Left forelimb (tissue), 1 donor: ENCODE results near the gene PDXP.
A peak's percentile ranks its signal among the peaks of the same experiment; 100 is the strongest.
"Not testable (repeated sequence)": the region's sequence is repeated elsewhere in the genome, so short reads cannot be mapped to it uniquely, and the experiment has no call there.

ENCODE experiments used
- DNase-seq: peaks from one replicate; pipeline ENCODE4 v3.0.0-alpha.2; 2018; ENCODE audit warnings: low spot score

PDXP gene

GRCh38 chr22:37674951-37675929, 16.7 kb downstream of the PDXP start, which contains the start of gene LGALS1:
LGALS1 (plus strand) TSS chr22:37675636; CDS start chr22:37675703, 67 bp downstream.
- DNase-seq, result peak; percentile 99

GRCh38 chr22:37675930-37676735, 17.6 kb downstream of the PDXP start:
- no peak for DNase-seq

DNA sequence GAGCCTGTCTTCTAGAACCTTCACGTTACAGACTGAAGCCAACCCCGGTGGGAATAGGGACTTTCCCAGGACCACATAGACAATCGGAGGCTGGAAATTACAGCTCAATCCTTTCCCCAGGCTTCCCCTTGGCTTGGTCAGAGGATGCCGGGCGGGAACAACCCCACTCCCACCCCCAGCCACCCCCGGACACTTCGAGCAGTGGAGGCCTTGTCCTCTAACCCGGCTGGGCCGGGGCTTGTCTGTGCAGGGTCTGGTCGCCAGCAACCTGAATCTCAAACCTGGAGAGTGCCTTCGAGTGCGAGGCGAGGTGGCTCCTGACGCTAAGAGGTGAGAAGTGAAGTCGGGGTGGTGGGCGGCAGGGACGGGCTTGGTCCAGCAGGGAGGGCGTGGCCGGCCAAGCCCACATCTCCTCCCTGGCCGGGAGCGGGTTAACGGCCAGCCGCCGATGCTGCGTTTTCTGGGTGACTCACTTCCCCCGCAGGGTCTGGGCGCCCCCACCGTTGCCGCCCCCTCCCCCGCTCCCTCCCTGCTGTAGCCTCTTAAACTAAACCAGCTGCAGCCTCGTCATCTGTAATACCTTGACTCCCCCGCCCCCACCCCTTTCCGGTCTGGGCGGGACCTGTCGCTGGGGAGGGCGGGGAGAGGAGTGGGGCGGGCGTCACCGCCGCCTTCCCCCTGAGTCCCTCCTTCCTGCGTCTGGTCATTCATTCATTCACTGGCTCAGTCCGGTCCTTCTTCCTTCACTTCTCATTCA, 18.4 kb downstream of the PDXP start:
- DNase-seq, result peak; percentile 93

GRCh38 chr22:37677493-37677974, 19.0 kb downstream of the PDXP start:
- DNase-seq, result no peak

- no peak for DNase-seq
Measured at GRCh38 chr22:37678372-37678771, 19.8 kb downstream of the PDXP start.

GRCh38 chr22:37679670-37680069, 21.1 kb downstream of the PDXP start:
- no peak for DNase-seq

- no peak for DNase-seq
Measured at GRCh38 chr22:37680191-37680851, 21.8 kb downstream of the PDXP start.

- no peak for DNase-seq
Measured at GRCh38 chr22:37681001-37681424, 22.5 kb downstream of the PDXP start.

DNA sequence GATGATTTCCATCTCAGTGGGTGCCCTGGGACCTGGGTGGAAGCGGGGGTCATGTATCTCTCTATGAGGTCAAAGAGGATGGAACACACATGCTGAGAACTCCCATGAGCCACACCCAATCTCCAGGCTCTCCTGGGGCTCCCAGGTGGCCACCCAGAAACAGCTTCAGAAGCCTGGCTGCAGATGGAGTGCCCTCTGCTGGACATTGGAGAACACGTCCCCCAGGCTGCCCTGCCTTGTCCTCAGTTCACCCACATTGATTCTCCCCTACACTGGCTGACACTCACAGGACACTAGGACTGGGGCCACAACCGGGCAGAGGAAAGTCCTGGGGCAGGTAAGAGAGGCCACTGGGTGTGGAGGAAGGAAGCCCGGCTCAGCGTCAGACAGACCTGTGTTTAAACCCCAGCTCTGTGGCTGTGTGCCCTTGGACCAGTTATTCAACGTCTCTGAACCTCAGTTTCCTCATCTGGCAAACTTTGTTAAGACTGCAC, 23.1 kb downstream of the PDXP start:
- no peak for DNase-seq

DNA sequence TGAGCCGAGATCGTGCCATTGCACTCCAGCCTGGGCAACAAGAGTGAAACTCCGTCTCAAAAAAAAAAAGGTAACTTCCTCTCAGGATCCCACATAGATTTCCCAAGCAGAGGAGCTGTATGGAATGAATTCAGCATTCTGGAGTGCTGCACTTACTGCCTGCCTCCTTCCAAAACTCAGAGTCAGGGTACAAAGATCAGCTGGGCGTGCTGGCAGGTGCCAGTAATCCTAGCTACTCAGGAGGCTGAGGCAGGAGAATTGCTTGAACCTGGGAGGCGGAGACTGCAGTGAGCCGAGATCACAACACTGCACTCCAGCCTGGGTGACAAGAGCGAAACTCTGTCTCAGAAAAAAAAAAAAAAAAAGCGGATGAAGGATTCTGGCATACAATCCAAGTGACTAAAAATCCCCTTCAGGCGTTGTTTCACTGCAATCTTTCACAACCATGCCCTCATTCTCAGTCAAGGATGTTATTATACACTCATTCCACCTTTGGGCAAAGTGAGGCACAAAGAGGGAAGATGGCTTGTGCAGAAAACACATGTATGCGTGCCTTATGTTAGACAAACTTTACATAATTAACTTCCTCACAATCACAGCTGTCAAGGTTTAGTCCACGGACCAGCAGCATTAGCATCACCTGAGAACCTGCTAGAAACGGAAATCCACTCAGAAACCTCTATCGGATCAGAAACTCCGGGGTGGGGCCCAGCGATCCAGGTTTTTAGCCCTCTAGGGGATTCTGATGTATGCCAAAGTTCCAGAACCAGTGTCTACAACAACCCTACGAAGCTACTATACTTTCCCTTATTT, 26.5 kb downstream of the PDXP start:
- no peak for DNase-seq

DNA sequence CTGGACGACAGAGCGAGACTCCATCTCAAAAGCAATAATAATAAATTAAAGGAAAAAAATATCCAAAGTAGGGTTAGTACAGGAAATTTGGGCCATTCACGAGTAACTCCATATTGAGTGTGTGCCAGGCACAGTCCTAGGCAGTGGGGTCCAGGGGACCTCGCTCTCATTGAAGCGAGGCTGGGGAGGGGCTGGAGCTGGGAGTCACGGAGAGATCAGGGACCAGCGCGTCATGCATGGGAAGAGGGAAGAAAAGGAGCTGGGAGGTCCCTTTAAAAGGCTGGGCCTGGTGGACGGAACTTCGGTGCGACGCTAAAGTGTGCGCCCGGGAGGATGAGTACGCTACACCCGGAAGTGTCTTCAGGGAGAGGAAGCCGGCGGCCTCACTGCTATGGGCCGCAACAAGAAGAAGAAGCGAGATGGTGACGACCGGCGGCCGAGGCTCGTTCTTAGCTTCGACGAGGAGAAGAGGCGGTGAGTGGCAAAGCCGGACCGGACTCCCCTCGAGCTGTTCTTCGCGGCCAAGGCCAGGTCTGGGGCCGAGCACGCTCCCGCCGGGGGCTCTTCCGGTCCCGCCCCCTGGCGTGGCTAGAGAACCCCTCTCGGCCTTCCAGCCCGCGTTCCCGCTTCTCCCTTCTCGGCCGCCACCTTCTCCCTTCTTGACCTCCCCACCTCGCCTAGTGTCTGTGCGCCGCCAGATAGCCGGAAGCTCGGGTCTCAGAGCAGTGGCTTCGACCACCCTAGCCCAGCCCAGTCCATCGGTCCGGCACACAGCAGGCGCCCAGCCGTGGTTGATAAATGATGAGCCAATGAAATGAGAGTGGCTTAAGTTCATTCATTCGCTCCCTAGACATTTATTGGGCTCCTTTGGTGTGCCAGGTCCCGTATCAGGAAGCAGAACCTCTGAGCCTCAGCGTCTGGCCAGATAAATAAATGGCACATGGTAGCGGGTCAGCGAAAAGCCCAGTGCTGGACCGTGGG, 27.8 kb downstream of the PDXP start, which contains the start of gene NOL12:
Gene NOL12, plus strand, starts transcription at position 342 of the 981 bp plus-strand sequence. Its CDS starts 50 bp downstream, at position 392.
- peak; percentile 93 for DNase-seq

DNA sequence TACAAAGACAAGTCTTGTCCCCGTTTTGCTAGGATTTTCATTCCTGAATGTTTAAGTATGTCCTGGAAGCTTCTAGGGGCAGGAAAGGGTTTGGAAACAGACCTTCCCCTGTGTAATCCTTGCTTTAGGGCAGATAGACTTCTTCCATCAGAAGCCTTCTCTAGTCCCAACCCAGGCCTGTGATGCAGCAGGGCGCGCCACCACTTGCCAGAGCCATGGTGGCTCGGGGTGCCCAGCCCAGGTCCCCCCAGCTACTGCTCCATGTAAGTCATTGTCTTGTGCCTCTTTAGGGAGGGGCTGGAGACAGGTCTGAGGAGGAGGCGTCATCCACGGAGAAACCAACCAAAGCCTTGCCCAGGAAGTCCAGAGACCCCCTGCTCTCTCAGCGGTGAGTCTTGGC, 31.9 kb downstream of the PDXP start:
- no peak for DNase-seq

DNA sequence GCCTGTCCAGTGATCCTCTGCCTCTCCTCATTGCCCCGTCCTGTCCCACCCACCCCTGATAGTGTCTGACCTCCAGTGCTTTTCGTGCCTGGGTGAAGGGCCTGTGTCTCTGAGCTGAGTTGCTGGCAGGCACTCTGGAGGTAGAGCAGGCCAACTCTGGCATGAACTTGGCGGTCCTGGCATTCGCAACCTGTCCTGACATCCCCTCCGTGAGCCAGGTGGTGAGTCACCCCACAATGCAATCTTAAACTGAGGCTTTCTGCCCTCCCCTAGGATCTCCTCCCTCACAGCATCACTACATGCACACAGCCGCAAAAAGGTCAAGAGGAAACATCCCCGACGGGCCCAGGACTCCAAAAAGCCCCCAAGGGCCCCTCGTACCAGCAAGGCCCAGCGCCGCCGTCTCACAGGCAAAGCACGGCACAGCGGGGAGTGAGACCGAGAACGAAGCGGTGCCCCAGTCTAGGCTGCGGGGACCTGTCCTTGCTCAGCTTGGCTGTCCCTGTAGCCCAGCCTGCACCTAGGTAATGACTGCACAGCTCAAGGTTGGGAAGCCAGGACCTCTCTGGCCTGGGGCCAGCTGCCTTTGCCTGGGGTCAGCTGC, 32.5 kb downstream of the PDXP start:
- DNase-seq, result no peak

- DNase-seq, result no peak
Measured at GRCh38 chr22:37692627-37693285, 34.2 kb downstream of the PDXP start.

DNA sequence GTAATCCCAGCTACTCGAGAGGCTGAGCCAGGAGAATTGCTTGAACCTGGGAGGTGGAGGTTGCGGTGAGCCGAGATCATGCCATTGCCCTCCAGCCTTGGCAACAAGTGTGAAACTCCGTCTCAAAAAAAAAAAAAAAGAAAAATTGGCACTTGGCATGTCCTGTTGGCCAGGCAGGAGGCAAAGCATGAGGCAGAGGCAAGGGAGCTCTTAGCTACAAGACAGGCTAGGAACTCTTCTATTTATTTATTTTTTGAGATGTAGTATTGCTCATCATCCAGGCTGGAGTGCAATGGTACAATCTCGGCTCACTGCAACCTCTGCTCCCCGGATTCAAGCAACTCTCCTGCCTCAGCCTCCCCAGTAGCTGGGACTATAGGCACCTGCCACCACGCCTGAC, 35.6 kb downstream of the PDXP start:
- DNase-seq, result not testable (repeated sequence)

- not testable (repeated sequence) for DNase-seq
Measured at GRCh38 chr22:37696260-37696656, 37.7 kb downstream of the PDXP start.

- peak; percentile 94 for DNase-seq
Measured at GRCh38 chr22:37696657-37697537, 38.4 kb downstream of the PDXP start, which contains the start of gene TRIOBP. TRIOBP (plus strand) TSS chr22:37697048; CDS start chr22:37701366, 4,318 bp downstream.
